GM12864 (cell line): ENCODE data around the gene TRIM14.

Experiments
- DNase-seq: peaks from one replicate; pipeline ENCODE4 v3.0.0-alpha.2; 2011; ENCODE audit warnings: low read depth
- H3K4me3 ChIP-seq: 2 replicates; pipeline ENCODE4 v1.5.1; 2011; ENCODE audit warnings: mild to moderate bottlenecking, low read depth, low read length, control low read depth
- CTCF ChIP-seq: IDR thresholded peaks from 2 replicates; pipeline ENCODE4 v1.5.1; 2011; ENCODE audit warnings: low read depth, mild to moderate bottlenecking, moderate library complexity, low read length, control low read depth, inconsistent platforms; ENCODE audit errors: missing control alignments

The TRIM14 gene

GRCh38 chr9:98085058-98085457 lies 34.0 kb downstream of the TRIM14 start:
- H3K4me3 ChIP-seq, result no peak overlapping the region
- no peak for TF ChIP-seq CTCF
- no peak for DNase-seq

GRCh38 chr9:98084396-98084795 lies 34.6 kb downstream of the TRIM14 start:
- no peak for TF ChIP-seq CTCF
- H3K4me3 ChIP-seq, result no peak overlapping the region
- DNase-seq, result no peak

GRCh38 chr9:98083566-98084183 lies 35.3 kb downstream of the TRIM14 start:
- TF ChIP-seq CTCF, result no peak
- no peak for DNase-seq
- no peak overlapping the region for H3K4me3 ChIP-seq

GRCh38 chr9:98083061-98083501 lies 35.9 kb downstream of the TRIM14 start:
- TF ChIP-seq CTCF, result no peak
- DNase-seq, result no peak
- no peak overlapping the region for H3K4me3 ChIP-seq

GRCh38 chr9:98081477-98082219 lies 37.4 kb downstream of the TRIM14 start:
- no peak for DNase-seq
- no peak overlapping the region for H3K4me3 ChIP-seq

GRCh38 chr9:98080780-98081179 lies 38.2 kb downstream of the TRIM14 start:
- no peak overlapping the region for H3K4me3 ChIP-seq
- no peak for TF ChIP-seq CTCF
- DNase-seq, result no peak

More at GRCh38 chr9:98081477-98082219, 37.4 kb downstream of the TRIM14 start:
- no peak for TF ChIP-seq CTCF
